SK-N-MC (cell line): ENCODE data around the gene EFCAB6.

Source experiments
- EZH2 ChIP-seq: fragments of 200-600 bp; sonication (generic); IDR thresholded peaks from one replicate; pipeline ENCODE4 v1.6.1; 2017; ENCODE audit warnings: antibody characterized with exemption
- POLR2AphosphoS5 ChIP-seq: IDR thresholded peaks from 2 replicates; pipeline ENCODE4 v1.6.1; 2012; ENCODE audit warnings: mild to moderate bottlenecking, low read depth, low read length, borderline replicate concordance

DNA sequence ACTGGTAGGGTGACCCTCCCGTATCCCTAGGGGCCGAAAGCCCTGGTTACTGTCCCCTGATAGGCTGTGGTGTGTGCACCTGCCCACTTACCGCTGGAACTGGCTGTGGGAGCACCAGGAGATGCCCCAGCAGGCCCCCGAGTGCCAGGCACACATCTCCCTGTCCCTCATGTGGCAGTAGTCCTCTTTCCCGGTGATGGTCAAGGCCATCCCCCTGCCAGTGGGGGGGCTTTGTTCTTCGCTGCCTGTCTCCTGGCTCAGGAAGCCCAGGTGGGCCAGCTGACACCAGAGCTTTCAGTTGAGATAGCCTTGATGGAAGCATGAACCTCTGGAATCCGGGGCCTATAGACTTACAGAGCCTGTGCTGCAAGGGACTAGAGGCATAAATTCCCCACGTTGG lies 299.8 kb downstream of the EFCAB6 start:
- TF ChIP-seq EZH2, result no peak
- TF ChIP-seq POLR2AphosphoS5, result no peak
